T-helper 17 cell (primary cell): ENCODE data around the gene LINC00237. TPM values are rescaled to one million over a fixed set of nuclear protein-coding genes. Genes with fewer than 3 reads are reported as not detected.

Experiments used
- ATAC-seq: fragments of 150-1000 bp; cut with Tn5 transposase; 2 replicates; pipeline ENCODE4 v1.10.0; 2021; ENCODE audit warnings: mild to moderate bottlenecking, moderate library complexity
- DNase-seq, 3 donors: peaks; one replicate each; pipeline versions ENCODE4 v3.0.0 to v3.0.0-alpha.2; 2020 to 2021
- H3K9me3 ChIP-seq: one replicate; pipeline ENCODE4 v1.7.0; 2013; ENCODE audit warnings: low read length, mild to moderate bottlenecking; ENCODE audit not compliant: control insufficient read depth, poor library complexity, severe bottlenecking
- H3K27ac Mint-ChIP-seq: one replicate; pipeline ENCODE4 v1.8.0; 2022; ENCODE audit warnings: mild to moderate bottlenecking, moderate library complexity, mixed read lengths
- H3K27me3 Mint-ChIP-seq: one replicate; pipeline ENCODE4 v1.8.0; 2022; ENCODE audit warnings: mixed read lengths
- H3K36me3 Mint-ChIP-seq: one replicate; pipeline ENCODE4 v1.8.0; 2022; ENCODE audit warnings: low read depth, mixed read lengths
- H3K4me1 Mint-ChIP-seq: one replicate; pipeline ENCODE4 v1.8.0; 2022; ENCODE audit warnings: mild to moderate bottlenecking, mixed read lengths
- H3K4me3 Mint-ChIP-seq: one replicate; pipeline ENCODE4 v1.8.0; 2022; ENCODE audit warnings: mild to moderate bottlenecking, moderate library complexity, mixed read lengths
- total RNA-seq, 4 donors: library from RNA in 2 of 4; stranded (reverse) in 2 of 4; gene quantifications; one replicate each; pipeline ENCODE4 v1.2.3 and lab custom pipeline; 2022 to 2026

LINC00237 gene
- total RNA-seq, 2 donors from 2014 or later: not detected

- no peaks in the 10 kb centered on the region for H3K9me3 ChIP-seq
- Mint-ChIP-seq H3K27ac (no peak overlapping the region), H3K4me3 (no peak overlapping the region), H3K27me3 (no peaks in the 10 kb centered on the region), H3K4me1 (peaks cover 7% of the 10 kb centered on the region), H3K36me3 (peaks cover 5% of the 10 kb centered on the region)
- ATAC-seq (no peak), DNase-seq (no peak)
Observed at GRCh38 chr20:21134883-21135493, 28.8 kb upstream of the LINC00237 start.

- H3K27ac Mint-ChIP-seq: no peak overlapping the region
Observed at GRCh38 chr20:21133917-21134622, 27.9 kb upstream of the LINC00237 start.

GRCh38 chr20:21133404-21133803, 27.2 kb upstream of the LINC00237 start:
- no peak for ATAC-seq
- H3K4me1 Mint-ChIP-seq: peaks cover 11% of the 10 kb centered on the region
- H3K36me3 Mint-ChIP-seq: peaks cover 5% of the 10 kb centered on the region
- H3K4me3 Mint-ChIP-seq: no peak overlapping the region
- no peaks in the 10 kb centered on the region for H3K9me3 ChIP-seq
- no peaks in the 10 kb centered on the region for H3K27me3 Mint-ChIP-seq
- no peak overlapping the region for H3K27ac Mint-ChIP-seq
- DNase-seq: no peak

More at GRCh38 chr20:21133917-21134622, 27.9 kb upstream of the LINC00237 start:
- no peaks in the 10 kb centered on the region for H3K9me3 ChIP-seq
- DNase-seq: no peak
- Mint-ChIP-seq H3K4me1 (peaks cover 9% of the 10 kb centered on the region), H3K36me3 (peaks cover 5% of the 10 kb centered on the region), H3K27me3 (no peaks in the 10 kb centered on the region), H3K4me3 (no peak overlapping the region)
- no peak for ATAC-seq

- no peak for DNase-seq
- Mint-ChIP-seq H3K27me3 (no peaks in the 10 kb centered on the region), H3K36me3 (peaks cover 2% of the 10 kb centered on the region), H3K27ac (no peak overlapping the region), H3K4me3 (no peak overlapping the region), H3K4me1 (peaks cover 31% of the 10 kb centered on the region)
- ATAC-seq: no peak
- no peaks in the 10 kb centered on the region for H3K9me3 ChIP-seq
Observed at GRCh38 chr20:21129861-21130260, 23.7 kb upstream of the LINC00237 start.

GRCh38 chr20:21127201-21127981, 21.2 kb upstream of the LINC00237 start:
- no peaks in the 10 kb centered on the region for H3K9me3 ChIP-seq
- no peak for DNase-seq
- ATAC-seq: no peak
- no peaks in the 10 kb centered on the region for H3K36me3 Mint-ChIP-seq
- peaks cover 28% of the 10 kb centered on the region for H3K4me1 Mint-ChIP-seq
- H3K4me3 Mint-ChIP-seq: peak overlapping the region; percentile 97
- peak overlapping the region; percentile 92 for H3K27ac Mint-ChIP-seq
- H3K27me3 Mint-ChIP-seq: no peaks in the 10 kb centered on the region

- Mint-ChIP-seq H3K4me3 (peak overlapping the region; percentile 97), H3K4me1 (peaks cover 28% of the 10 kb centered on the region), H3K27ac (peak overlapping the region; percentile 92), H3K36me3 (no peaks in the 10 kb centered on the region), H3K27me3 (no peaks in the 10 kb centered on the region)
- ATAC-seq (no peak), DNase-seq (no peak)
- H3K9me3 ChIP-seq: no peaks in the 10 kb centered on the region
Observed at GRCh38 chr20:21126581-21126870, 20.4 kb upstream of the LINC00237 start.

GRCh38 chr20:21125849-21126580, 19.9 kb upstream of the LINC00237 start, which contains the start of gene KIZ:
Gene KIZ (plus strand): TSS chr20:21126082. CDS start chr20:21126116, 34 bp downstream.
- H3K36me3 Mint-ChIP-seq: no peaks in the 10 kb centered on the region
- ATAC-seq: peak; percentile 98
- H3K4me3 Mint-ChIP-seq: peak within 1 kb of the TSS; percentile 97
- H3K27ac Mint-ChIP-seq: peak within 1 kb of the TSS; percentile 92
- DNase-seq: peak; percentile 98 to 99 (median 99)
- no peaks in the 10 kb centered on the region for H3K9me3 ChIP-seq
- H3K27me3 Mint-ChIP-seq: no peaks in the 10 kb centered on the region
- peaks cover 28% of the 10 kb centered on the region for H3K4me1 Mint-ChIP-seq

- no peaks in the 10 kb centered on the region for H3K36me3 Mint-ChIP-seq
- no peaks in the 10 kb centered on the region for H3K9me3 ChIP-seq
- peaks cover 6% of the 10 kb centered on the region for H3K27me3 Mint-ChIP-seq
- DNase-seq: no peak
- peaks cover 28% of the 10 kb centered on the region for H3K4me1 Mint-ChIP-seq
- H3K27ac Mint-ChIP-seq: peak overlapping the region; percentile 92
- peak overlapping the region; percentile 97 for H3K4me3 Mint-ChIP-seq
- ATAC-seq: peak; percentile 10
Observed at GRCh38 chr20:21125072-21125848, 19.1 kb upstream of the LINC00237 start.

GRCh38 chr20:21124190-21124589, 18.0 kb upstream of the LINC00237 start:
- no peak overlapping the region for H3K4me3 Mint-ChIP-seq
- no peaks in the 10 kb centered on the region for H3K9me3 ChIP-seq
- peaks cover 6% of the 10 kb centered on the region for H3K27me3 Mint-ChIP-seq
- DNase-seq: no peak
- no peak for ATAC-seq
- no peaks in the 10 kb centered on the region for H3K36me3 Mint-ChIP-seq
- H3K27ac Mint-ChIP-seq: no peak overlapping the region
- peaks cover 24% of the 10 kb centered on the region for H3K4me1 Mint-ChIP-seq

- Mint-ChIP-seq H3K36me3 (no peaks in the 10 kb centered on the region), H3K27ac (no peak overlapping the region), H3K4me3 (no peak overlapping the region), H3K27me3 (peaks cover 53% of the 10 kb centered on the region), H3K4me1 (no peaks in the 10 kb centered on the region)
- H3K9me3 ChIP-seq: no peaks in the 10 kb centered on the region
- DNase-seq (no peak), ATAC-seq (no peak)
Observed at GRCh38 chr20:21118782-21119181, 12.6 kb upstream of the LINC00237 start.

GRCh38 chr20:21118138-21118537, 12.0 kb upstream of the LINC00237 start:
- H3K9me3 ChIP-seq: no peaks in the 10 kb centered on the region
- no peaks in the 10 kb centered on the region for H3K4me1 Mint-ChIP-seq
- DNase-seq: no peak
- no peaks in the 10 kb centered on the region for H3K36me3 Mint-ChIP-seq
- no peak for ATAC-seq
- H3K27me3 Mint-ChIP-seq: peaks cover 59% of the 10 kb centered on the region
- no peak overlapping the region for H3K4me3 Mint-ChIP-seq
- H3K27ac Mint-ChIP-seq: no peak overlapping the region

GRCh38 chr20:21117521-21117920, 11.4 kb upstream of the LINC00237 start:
- H3K4me3 Mint-ChIP-seq: no peak overlapping the region
- DNase-seq (no peak), ATAC-seq (no peak)
- H3K27ac Mint-ChIP-seq: no peak overlapping the region
- peaks cover 60% of the 10 kb centered on the region for H3K27me3 Mint-ChIP-seq
- H3K4me1 Mint-ChIP-seq: no peaks in the 10 kb centered on the region
- H3K9me3 ChIP-seq: no peaks in the 10 kb centered on the region
- no peaks in the 10 kb centered on the region for H3K36me3 Mint-ChIP-seq
